Bronchial epithelial cell (primary cell): ENCODE measurements around the gene KCNN3. TPM values are rescaled to one million over a fixed set of nuclear protein-coding genes. Genes with fewer than 3 reads are reported as not detected.

Experiments
- DNase-seq: peaks from one replicate; pipeline ENCODE4 v3.0.0-alpha.2; 2010; ENCODE audit warnings: low read depth
- FAIRE-seq: peaks from 2 replicates; lab custom pipeline; 2011; peaks lifted over from hg19 to GRCh38; lab: Jason Lieb, UNC
- H3K27me3 ChIP-seq: 2 replicates; pipeline ENCODE4 v1.5.1; 2011; ENCODE audit warnings: low read length; ENCODE audit not compliant: control insufficient read depth, insufficient read depth
- H3K36me3 ChIP-seq: 2 replicates; pipeline ENCODE4 v1.5.1; 2011; ENCODE audit warnings: low read length; ENCODE audit not compliant: control insufficient read depth, insufficient read depth
- H3K4me3 ChIP-seq: 2 replicates; pipeline ENCODE4 v1.5.1; 2011; ENCODE audit warnings: mild to moderate bottlenecking, low read depth, low read length, control low read depth
- total RNA-seq: library from RNA; depleted of rRNA; stranded (reverse); fragments of >200 nt; gene quantifications from 2 replicates; pipeline ENCODE4 v1.2.1, GENCODE V29; 2014
- TF ChIP-seq, protein P1 (sequence below): IDR thresholded peaks from 2 replicates; pipeline ENCODE4 v1.5.1; 2011; ENCODE audit warnings: mild to moderate bottlenecking, moderate library complexity, low read length, control low read depth, inconsistent platforms; ENCODE audit not compliant: insufficient read depth, severe bottlenecking

Gene KCNN3
- total RNA-seq, 1 donor from 2014 or later: under 0.01 TPM

- Histone ChIP-seq H3K27me3 (peaks cover 11% of the 10 kb centered on the region), H3K36me3 (no peaks in the 10 kb centered on the region), H3K4me3 (no peak overlapping the region)
- TF ChIP-seq, protein P1, sequence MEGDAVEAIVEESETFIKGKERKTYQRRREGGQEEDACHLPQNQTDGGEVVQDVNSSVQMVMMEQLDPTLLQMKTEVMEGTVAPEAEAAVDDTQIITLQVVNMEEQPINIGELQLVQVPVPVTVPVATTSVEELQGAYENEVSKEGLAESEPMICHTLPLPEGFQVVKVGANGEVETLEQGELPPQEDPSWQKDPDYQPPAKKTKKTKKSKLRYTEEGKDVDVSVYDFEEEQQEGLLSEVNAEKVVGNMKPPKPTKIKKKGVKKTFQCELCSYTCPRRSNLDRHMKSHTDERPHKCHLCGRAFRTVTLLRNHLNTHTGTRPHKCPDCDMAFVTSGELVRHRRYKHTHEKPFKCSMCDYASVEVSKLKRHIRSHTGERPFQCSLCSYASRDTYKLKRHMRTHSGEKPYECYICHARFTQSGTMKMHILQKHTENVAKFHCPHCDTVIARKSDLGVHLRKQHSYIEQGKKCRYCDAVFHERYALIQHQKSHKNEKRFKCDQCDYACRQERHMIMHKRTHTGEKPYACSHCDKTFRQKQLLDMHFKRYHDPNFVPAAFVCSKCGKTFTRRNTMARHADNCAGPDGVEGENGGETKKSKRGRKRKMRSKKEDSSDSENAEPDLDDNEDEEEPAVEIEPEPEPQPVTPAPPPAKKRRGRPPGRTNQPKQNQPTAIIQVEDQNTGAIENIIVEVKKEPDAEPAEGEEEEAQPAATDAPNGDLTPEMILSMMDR: no peak
- DNase-seq: no peak
- FAIRE-seq: no peak
Measured at GRCh38 chr1:154845879-154846278, 24.2 kb downstream of the KCNN3 start.

DNA sequence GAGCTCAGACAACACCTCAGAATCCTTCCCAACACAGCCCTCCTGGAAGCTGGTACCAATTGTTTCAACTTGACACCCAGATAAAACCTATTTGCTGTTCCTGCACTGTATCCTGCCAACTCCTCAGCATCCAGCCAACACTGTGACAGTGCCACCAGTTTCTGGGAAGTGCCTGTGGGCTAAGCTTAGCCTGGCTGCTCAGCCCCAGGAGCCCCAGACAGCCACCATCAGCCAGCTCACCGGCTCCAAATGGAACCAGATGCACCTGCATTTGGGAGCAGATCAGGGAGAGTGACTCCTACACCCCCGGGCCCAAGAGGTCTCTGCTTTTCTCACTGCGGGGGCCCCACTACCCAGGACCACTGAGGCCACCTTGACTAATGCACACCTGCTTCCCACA is 24.9 kb downstream of the KCNN3 start:
- TF ChIP-seq, protein P1: no peak
- FAIRE-seq (no peak), DNase-seq (no peak)
- Histone ChIP-seq H3K4me3 (no peak overlapping the region), H3K27me3 (peaks cover 11% of the 10 kb centered on the region), H3K36me3 (no peaks in the 10 kb centered on the region)

- DNase-seq (no peak), FAIRE-seq (no peak)
- no peaks in the 10 kb centered on the region for H3K36me3 ChIP-seq
- TF ChIP-seq, protein P1: no peak
- peaks cover 11% of the 10 kb centered on the region for H3K27me3 ChIP-seq
- H3K4me3 ChIP-seq: no peak overlapping the region
Measured at GRCh38 chr1:154844297-154844681, 25.8 kb downstream of the KCNN3 start.

- no peak overlapping the region for H3K4me3 ChIP-seq
- DNase-seq (no peak), FAIRE-seq (no peak)
- H3K27me3 ChIP-seq: peaks cover 11% of the 10 kb centered on the region
- H3K36me3 ChIP-seq: no peaks in the 10 kb centered on the region
- TF ChIP-seq, protein P1: no peak
Measured at GRCh38 chr1:154843636-154844296, 26.3 kb downstream of the KCNN3 start.

DNA sequence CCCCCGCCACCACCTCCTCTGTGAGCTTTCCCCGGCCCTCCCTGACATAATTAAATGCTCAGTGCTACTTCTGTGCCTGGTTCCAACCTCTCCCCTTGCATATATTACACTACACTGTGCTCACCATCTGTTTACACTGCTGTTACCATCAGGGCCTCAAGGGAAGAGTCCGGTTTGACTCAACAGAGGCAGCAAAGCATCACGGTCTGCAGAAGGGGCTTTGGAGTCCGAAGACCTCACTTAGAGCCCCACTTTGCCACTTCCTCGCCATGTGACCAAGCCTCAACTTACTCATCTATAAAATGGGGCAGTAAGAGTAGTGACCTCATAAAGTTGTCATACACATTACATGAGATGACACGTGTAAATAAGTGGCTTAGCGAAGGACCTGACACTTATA is 27.4 kb downstream of the KCNN3 start:
- TF ChIP-seq, protein P1: no peak
- peaks cover 8% of the 10 kb centered on the region for H3K27me3 ChIP-seq
- no peak for FAIRE-seq
- H3K4me3 ChIP-seq: no peak overlapping the region
- no peak for DNase-seq
- no peaks in the 10 kb centered on the region for H3K36me3 ChIP-seq

DNA sequence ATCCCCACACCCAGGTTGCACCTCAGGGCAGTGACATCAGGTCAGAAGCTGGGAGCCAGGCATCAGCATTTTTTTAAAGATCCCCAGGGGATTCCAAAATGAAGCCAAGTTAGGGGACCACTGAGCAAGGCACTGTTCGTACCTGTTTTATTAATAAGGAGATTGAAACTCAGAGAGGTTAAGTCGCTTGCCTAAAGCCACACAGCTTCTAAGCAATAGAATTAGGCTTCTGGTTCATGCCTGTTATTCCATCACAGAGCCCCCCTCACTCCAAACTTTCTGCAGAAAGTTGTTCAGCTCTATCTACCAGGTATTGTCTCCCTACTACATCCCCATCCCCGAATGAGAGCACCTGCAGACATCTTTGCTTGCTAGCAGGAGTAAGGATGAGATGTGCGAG is 28.7 kb downstream of the KCNN3 start:
- Histone ChIP-seq H3K27me3 (peaks cover 8% of the 10 kb centered on the region), H3K4me3 (no peak overlapping the region), H3K36me3 (no peaks in the 10 kb centered on the region)
- FAIRE-seq: no peak
- TF ChIP-seq, protein P1: no peak
- no peak for DNase-seq
